NCI-H460 (cell line): ENCODE data around the gene SETBP1. TPM values are rescaled to one million over a fixed set of nuclear protein-coding genes. Genes with fewer than 3 reads are reported as not detected.

Experiments used
- DNase-seq: peaks from one replicate; pipeline ENCODE4 v3.0.0-alpha.2; 2016; ENCODE audit warnings: low read depth; ENCODE audit errors: extremely low read depth
- small RNA-seq, 2 experiments: library from RNA; depleted of rRNA; stranded (forward); fragments of <200 nt; gene quantifications; one replicate each; pipeline ENCODE3, GENCODE V24; 2014
- total RNA-seq: library from RNA; depleted of rRNA; stranded (reverse); fragments of >200 nt; shearing (Covaris generic); gene quantifications from 2 replicates; pipeline ENCODE4 v1.2.3, GENCODE V29; 2014

SETBP1 gene
- total RNA-seq, 1 experiment from 2014 or later = 2.0 TPM

DNA sequence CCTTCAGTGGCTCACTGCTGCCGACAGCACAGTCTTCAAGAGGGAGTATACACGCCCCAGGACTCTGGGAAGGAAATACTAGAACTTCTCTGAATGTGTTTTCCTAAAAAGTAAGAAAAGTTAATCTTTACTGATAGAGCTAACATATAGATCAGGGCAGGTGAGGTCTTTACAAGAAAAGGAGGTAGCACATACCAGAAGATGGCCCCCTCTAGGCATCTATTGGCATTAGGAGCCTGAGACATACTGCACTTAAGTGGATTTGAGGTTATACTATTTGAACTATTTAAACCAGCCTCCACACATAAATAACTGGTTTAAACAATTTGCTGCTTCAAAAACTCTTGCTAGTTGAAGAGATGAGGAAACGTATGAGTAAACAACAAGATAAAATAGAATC, 406.1 kb downstream of the SETBP1 start:
- no peak for DNase-seq

DNA sequence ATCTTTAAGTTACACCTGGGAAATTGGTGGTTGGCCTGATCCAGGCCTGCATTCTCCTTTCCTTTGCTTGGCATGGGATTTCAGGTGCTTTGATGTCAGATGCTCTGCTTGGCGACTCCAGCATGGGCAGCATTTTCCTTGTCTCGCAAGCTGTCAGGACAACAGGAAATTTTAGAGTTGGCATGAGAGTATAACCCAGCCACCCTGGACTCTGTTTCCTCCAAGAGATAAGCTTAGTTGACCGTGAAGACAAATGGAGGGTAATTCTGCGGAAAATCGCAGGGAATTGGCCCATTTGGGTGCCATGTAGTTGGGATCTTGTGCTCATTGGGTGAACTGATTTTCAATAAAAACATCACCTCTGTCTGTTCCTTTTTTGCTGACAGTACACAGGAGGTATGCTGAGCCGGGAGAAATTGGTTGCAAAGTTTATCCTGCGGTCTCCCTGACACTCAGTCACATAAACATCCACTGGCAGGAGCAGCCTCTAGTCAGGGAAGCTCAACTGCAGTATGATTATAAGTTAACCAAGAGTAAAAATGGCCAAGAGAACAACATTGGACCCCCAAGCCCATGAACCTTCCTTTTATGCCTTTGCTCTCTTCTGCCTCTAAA, 409.9 kb downstream of the SETBP1 start:
- no peak for DNase-seq

DNA sequence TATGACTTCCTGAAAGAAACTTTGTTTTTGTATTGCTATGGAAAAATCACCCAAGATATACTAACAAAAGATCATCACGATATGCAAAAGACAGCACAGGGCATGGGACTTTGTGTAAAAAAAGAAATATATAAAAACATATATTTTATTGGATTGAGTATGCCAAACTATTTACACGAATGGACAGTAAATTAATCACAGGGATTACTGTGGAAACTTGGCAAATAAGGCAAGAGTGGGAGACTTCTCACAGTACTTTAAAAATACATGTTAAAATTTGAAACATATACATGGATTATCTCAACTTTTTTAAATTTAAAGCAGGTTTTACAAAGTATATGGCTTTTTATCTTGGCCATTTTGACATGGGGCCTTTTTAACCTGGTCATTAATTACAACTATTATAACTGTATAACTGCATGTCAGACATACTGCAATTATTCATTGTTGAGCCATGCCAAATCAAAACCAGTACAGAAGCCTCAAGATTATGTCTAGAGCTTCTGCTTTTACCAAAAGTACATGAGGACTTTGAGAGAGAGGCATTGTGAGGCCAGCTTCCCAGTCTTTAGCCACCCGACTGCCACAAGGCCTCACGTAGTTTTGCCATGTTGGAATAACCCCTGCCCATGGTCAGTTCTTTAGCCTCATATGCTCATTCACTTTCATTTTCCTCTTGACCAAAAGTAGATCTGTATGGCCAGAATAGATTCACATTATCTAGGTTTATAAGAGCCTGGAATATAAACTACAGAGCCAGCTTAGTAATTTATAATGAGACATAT, 419.8 kb downstream of the SETBP1 start:
- DNase-seq = no peak

DNA sequence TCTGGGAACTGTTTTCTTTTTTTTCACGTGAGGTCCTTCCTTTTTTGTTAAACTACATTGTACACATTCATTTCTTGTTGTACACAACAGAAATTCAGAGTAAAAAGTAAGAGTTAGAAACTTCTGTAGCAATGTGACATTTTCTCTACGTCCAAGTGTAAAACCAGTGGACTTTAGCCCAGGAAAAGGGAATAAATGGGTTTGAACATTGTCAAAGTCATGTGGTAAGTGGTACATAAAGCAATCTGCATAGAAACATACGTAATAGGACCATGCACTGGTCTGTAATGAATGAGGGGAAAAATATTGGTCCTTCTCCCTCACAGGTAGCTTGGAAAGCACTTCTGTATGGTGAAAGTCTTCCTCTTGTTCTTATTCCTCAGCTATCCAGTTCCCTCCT, 421.4 kb downstream of the SETBP1 start:
- DNase-seq = no peak

DNA sequence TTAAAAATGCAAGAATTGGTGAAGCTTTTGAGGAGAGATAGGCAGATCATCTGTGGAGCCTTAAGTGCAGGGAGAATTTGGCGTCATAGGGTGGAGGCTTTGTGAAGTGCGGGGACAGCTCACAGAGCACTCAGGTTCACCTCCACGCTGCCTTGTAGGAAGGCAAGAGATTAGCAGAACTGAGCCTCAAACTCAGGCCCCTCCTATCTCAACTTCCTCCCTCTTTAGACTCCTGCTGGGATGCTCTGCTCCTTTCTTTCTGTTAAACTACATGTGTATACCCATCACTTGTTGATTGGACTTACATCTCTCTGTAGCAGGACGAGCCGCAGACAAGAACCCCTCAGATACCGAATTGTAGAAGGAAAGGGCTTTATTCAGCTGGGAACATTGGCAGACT, 422.2 kb downstream of the SETBP1 start:
- DNase-seq = no peak

DNA sequence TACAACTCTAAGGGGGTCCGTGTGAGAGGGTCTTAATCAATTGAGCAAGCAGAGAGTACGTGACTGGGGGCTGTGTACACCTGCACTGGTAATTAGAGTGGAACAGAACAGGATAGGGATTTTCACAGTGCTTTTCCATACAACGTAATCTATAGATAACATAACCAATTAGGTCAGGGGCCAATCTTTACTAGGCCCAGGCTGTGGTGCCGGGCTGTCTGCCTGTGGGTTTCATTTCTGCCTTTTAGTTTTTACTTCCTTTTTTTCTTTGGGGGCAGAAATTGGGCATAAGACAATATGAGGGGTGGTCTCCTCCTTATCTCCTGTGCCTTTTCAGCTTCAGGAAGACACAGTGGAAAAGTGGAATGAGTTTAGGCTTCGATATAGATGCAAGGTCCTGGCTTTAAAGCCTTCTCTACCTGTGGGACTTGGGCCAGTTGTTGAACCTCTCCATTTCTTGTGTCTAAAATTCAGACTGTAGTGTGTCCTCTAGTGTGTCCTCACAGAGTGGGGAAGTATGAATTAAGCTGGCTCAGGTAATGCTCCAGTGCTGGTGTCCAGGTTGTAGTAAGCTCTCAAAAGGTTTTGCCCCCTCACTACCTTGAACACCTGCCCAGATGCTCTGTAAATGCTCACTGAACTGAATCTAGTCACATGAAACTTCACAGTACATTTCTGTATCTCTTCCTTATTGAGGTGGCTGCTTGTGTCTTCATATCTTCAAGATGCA, 422.8 kb downstream of the SETBP1 start:
- no peak for DNase-seq

DNA sequence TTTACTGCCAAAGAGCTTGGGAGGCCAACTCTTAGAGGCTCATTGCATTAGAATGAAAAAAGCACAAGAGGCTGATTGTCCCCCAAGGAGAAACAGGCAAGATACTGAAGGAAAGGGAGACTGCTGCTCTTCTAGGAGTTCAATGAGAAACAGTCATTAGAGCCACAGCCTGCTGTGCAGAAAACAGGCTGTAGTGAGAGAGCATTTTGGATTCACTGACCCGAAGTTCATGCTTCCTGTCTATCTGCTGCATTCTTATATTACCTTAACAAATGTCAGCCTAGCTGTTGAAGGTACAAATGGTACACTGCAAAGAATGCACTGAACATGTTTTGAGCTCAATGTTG, 423.3 kb downstream of the SETBP1 start:
- no peak for DNase-seq

DNA sequence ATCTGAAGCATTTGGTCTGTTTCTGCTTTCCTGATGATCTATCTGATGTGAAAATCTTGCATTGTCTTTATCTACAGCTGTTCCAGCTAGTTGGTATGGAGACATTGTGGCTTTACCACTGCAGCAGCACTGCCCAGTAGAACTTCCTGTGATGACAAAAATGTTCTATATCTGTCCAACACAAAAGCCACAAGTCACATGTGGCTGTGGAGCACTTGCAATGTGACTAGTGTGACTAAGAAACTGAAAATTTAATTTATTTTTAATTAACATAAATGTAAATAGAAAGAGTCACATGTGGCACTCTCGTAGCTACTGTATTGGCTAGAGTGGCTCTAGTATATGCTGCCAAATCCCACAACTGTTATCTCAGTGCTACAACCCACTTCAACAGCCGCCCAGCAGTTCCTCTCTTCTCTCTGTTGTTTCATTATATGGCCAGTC, 425.7 kb downstream of the SETBP1 start:
- no peak for DNase-seq

DNA sequence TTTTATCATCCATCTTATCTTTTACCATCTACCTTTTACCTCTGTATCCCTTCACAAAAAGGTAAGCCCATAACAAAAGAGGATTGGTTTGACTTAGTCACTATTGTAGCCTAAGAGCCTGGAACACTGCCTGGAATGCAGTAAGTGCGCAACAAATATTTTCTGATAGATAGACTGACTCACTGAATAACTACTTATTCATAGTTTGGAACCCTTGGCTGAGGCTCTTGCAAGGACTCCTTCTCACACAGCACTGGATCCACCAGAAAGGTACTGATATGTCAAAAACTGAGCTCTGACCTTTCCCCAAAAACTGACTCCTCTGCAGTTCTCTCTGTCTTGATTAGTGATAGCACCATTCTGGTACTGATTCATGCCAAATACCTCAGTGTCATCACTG, 426.7 kb downstream of the SETBP1 start:
- no peak for DNase-seq

DNA sequence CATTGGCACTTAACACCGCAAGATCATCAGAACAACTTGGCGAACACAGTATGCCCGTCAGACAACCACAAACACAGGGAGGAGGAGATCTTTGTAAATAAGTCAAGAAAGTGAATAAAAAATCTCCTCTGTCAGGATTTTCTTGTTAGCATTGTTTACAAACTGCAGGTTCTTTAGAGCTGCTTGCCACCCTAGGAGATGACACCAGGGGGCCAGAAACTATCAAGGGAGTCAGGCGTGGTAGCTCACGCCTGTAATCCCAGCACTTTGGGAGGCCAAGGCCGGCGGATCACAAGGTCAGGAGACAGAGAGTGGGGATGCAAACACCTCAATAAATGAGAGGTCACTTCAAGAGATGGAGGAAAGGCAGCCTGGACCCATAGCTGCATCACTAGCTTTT, 428.1 kb downstream of the SETBP1 start:
- DNase-seq = no peak

DNA sequence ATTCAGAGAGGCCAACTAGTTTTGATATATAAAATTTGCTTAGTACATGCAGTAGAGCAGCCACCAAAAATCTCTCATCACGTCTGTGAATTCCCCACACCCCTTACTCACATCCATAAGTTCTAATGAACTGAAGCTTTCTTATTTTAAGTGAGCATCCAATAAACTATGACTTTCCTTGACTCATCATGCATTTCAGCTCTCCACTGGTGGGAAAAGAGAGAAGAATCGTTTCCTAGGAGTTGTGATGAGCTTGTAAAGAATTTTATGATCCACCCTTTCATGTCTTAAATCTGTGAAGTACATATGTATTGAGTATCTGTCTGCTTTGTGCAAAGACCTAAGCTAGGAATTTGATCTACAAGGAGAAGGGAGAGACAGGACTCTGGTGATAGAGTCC, 428.6 kb downstream of the SETBP1 start:
- no peak for DNase-seq

DNA sequence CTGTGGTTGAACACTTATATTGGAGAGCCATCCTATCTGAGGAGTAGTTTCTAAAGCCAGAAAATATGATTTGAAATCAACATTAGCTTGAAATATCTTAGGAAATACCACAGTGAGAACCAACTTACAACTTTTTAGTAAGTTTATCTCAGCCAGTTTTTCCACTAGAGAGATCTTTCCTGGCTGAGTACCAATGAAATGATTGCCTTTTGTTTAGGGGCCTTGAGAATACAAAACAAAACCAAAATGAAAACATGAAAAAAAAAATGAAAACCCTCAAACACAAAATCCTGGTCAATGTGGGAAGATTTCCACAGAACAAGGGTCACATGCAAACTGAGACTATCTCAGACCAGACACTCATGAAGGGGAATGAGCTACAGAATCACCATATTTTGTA, 429.0 kb downstream of the SETBP1 start:
- no peak for DNase-seq

DNA sequence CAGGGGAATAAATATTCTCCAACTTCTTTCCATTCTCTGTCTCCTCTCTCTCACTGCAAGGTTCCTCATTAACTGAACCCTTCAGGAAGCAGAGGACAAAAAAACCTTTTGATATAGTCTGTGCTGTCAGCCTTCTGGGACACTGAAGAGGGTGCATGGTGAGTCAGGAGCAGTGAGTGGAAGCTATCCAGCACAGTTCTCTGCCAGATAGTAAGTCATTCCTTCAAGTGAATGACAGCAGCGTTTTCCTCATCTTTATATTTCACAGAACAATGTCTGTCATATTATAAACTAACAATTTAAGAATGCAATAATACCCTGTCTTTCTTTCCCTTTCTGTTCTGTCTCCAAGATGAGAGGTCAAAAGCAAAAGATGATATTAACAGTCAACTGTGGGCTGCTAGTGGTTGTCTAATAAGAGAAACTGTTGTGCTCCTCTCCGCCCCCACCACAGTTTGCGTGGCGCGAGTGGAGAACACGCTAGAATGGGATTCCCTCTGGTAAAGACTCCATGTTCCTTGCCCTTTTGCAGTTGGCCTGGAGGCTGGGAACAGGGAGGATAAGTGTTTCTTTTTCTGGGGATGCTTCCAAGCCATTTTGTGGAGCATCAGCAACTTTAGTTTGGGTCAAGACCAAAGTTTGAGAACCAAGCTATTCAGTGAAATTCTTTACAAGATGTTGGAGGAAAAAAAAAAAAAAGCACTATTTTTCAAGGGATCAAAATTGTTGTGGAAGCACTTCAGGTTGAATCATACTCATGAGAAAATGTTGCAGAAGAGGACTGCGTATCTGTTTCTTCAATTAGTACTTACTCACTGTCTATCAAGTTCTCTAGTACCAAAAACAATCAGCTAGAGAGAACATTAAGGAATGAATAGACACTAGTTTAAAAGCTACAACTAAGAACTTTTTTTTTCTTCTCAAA, 430.2 kb downstream of the SETBP1 start:
- DNase-seq = no peak

DNA sequence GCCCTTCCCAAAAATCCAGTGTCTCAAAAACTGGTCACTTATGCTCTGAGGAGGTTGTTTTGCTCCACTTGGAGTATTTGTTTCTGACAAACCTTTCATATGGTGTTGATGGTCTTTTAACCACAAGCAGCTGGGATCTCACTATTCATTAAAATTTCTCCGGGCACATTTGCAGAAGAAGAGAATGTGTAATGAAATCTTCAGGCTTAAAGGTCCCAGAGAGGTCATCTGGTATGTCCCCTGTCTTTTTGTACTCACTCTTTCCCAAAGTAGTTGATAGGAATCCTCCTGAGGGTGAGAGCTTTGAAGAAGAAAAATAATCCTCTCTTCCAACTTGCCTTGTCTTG, 430.8 kb downstream of the SETBP1 start:
- no peak for DNase-seq

DNA sequence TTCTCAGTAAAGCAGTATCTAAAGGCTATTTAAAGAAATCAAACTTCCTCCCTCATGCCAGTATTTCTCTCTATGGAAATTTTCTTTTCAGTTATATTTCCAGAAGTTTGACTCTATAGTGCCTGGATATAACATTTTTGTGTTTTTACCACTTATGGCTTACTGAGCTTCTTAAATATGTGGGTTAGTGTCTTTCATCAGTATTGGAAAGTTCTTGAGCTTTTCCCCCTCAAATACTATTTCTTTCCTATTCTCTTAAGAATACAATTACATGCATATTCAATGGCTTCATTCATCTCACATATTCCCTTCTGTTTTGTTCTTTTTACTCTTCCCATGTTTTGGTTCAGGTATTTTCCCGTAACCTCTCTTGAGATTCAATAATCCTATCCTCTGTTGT, 432.0 kb downstream of the SETBP1 start:
- DNase-seq = no peak

DNA sequence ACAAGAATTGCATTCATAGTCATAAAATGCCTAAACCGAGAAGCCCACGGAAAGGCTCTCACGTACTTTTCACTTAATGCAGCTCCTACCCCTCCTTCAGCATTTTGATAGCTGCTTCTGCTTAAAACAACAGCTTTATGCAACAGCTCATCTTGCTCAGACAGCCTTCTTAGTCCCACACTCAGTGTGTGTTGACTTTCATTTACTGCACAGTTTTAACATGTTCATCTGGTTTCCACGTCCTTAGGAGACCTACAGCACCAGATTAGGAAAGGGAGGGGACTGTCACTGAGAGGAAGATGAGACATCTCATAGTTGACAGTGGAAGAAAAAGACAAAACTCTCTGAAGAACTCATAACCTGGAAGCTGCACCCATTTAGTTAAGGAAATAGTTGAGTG, 435.4 kb downstream of the SETBP1 start:
- no peak for DNase-seq

Small RNAs within 50 kb of the gene (small RNA-seq; reads per million reads assigned to genes)
- 0 reads per million in 2 experiments for gene MIR4319
